ENCODE measurements around the gene KCNAB1.

Gene KCNAB1

DNA sequence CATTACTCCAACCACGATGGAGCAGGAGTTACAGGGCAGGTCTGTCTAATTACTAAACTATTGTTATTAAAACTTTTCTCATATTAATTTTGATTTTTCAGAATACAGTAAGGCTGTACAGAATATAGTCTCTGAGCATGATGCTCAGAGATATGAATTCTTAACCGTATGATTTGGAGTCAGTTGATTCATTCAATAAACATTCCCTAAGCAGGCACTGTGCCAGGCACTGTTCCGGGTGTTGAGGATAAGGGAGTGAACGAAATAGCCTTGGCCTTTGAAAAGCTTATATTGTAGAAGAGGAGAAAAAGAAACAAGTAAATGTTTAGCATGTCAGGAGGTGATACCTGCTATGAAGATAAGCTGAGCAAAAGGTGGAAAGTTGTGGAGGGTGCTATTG lies 187.3 kb downstream of the KCNAB1 start:
- no peak for DNase-seq (ENCODE audit: low read depth in 2 of 2, low spot score in 1 of 2)

GRCh38 chr3:156311431-156311830 lies 191.1 kb downstream of the KCNAB1 start:
- DNase-seq (ENCODE audit: low read depth in 2 of 2, low spot score in 1 of 2): no peak

DNA sequence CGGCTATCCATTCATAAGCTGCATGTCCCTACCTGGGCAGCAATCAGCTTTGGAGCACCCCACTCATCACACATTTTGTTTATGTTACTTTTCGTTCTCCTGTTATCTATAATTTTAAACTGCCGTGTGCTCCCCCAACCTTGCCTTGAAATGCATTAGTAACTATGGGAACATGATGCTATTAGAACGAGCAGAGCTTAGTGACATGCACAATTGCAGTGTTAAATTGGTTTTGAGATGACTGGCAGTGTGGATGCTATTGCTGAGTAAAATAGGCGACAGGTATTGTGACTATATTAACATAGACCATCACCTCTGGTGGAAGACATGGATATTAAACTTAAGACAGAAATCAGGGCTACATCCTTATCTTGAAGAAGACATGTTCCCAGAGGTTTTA lies 191.6 kb downstream of the KCNAB1 start:
- no peak for DNase-seq (ENCODE audit: low read depth in 2 of 2, low spot score in 1 of 2)

DNA sequence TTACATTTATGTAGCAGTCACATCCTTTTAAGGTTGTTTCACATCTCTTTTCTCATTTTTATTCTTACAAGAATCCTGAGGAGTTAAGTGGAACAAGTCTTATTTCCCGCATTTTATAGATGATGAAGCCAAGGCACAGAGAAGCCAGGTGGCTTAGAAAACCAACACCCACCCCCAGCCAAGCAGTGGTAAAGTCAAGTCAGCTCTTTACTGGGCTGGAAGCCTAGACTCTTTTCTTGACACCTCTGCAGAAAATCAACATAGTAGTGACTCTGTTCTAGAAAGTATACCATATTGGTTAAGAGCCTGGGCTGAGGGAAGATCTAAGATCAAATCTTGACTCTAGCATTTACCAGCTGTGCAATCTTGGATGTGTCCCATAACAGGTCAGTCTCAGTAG lies 195.7 kb downstream of the KCNAB1 start:
- DNase-seq (ENCODE audit: low read depth in 2 of 2, low spot score in 1 of 2): no peak

- no peak for DNase-seq (ENCODE audit: low read depth in 2 of 2, low spot score in 1 of 2)
These were observed 197.2 kb downstream of the KCNAB1 start for GRCh38 chr3:156317462-156318074.

DNA sequence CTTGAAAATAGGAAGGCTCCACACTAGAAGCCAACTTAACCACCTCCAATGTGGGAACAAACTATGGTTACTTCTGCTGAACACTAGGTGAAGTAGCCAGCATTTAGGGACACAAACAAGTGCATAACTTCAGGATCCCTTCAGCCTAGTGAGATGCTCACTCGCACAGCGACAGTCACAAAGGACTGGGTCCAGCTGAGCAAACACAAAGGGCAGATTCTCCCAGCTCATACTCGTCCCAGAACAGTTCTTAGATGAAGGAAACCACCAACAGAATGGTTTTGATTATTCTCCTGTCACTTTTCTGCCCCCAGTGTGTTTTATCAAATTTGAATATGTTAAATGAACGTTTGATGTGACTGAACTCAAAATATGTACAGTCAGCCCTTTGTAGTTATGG lies 201.6 kb downstream of the KCNAB1 start:
- no peak for DNase-seq (ENCODE audit: low read depth in 2 of 2, low spot score in 1 of 2)

- no peak for DNase-seq (ENCODE audit: low read depth in 2 of 2, low spot score in 1 of 2)
These were observed 203.1 kb downstream of the KCNAB1 start for GRCh38 chr3:156323466-156323865.

DNA sequence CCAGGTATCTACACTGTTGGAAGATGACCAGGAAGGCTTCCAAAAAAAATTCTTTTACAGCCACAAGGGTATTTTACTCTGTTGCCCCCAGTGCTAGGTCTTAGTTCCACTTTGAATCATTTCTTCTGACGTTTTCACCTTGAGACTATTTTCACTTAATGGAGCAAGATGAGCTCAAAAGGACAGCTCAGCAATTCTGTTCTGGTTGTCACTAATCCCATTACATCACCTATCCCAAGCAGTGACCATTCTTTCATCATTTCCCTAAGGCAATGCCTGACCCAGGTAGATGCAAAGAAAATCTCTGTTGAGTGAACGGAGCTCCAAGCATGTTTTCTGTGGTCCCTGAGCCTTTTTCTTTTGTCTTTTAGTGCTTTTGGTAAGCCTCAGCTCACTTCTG lies 210.0 kb downstream of the KCNAB1 start:
- DNase-seq (ENCODE audit: low read depth in 2 of 2, low spot score in 1 of 2): no peak

DNA sequence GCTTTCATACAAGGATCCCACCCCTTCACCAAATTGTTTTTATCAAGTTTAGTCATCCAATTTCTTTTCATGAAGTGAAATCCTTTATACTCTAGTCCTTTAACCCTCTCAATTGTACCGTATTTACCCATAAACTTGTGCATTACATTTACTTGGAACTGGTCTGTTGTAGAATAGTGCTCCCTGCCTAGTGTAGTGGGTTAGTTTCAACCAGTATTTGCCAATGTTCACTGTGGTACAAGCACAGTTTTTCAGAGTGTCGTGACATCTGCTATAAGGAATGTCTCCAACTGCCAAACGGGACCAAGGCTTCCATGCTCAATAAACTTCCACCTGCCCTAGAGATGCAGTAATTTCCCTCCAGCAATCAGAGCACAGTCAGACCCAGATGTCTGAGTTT lies 211.9 kb downstream of the KCNAB1 start:
- DNase-seq (ENCODE audit: low read depth in 2 of 2, low spot score in 1 of 2): no peak

GRCh38 chr3:156334841-156335545 lies 214.6 kb downstream of the KCNAB1 start:
- no peak for DNase-seq (ENCODE audit: low read depth in 2 of 2, low spot score in 1 of 2)

DNA sequence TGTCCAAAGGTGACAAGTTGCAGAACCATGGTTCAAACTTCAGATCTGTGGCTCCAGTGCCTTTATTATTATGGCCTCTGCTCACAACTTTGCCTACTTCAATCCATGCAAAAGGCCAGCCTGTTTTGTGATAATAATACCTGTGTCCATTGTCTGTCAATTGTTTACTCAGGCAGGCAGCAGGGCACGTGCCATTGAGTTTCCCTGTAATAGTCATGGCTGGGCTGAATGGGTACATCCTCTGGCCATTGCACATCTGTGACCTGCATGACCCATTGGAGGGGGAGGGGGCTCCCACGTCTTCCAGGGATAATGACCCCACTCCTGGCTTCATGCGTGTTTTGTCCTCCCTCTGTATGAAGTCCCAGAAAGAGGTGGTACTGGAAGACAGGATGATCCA lies 219.1 kb downstream of the KCNAB1 start:
- DNase-seq (ENCODE audit: low read depth in 2 of 2, low spot score in 1 of 2): no peak

- DNase-seq (ENCODE audit: low read depth in 2 of 2, low spot score in 1 of 2): no peak
These were observed 221.0 kb downstream of the KCNAB1 start for GRCh38 chr3:156341332-156341731.

- DNase-seq (ENCODE audit: low read depth in 2 of 2, low spot score in 1 of 2): no peak
These were observed 221.5 kb downstream of the KCNAB1 start for GRCh38 chr3:156341831-156342416.

GRCh38 chr3:156344215-156344614 lies 223.8 kb downstream of the KCNAB1 start:
- no peak for DNase-seq (ENCODE audit: low read depth in 2 of 2, low spot score in 1 of 2)

- no peak for DNase-seq (ENCODE audit: low read depth in 2 of 2, low spot score in 1 of 2)
These were observed 228.7 kb downstream of the KCNAB1 start for GRCh38 chr3:156349111-156349510.

DNA sequence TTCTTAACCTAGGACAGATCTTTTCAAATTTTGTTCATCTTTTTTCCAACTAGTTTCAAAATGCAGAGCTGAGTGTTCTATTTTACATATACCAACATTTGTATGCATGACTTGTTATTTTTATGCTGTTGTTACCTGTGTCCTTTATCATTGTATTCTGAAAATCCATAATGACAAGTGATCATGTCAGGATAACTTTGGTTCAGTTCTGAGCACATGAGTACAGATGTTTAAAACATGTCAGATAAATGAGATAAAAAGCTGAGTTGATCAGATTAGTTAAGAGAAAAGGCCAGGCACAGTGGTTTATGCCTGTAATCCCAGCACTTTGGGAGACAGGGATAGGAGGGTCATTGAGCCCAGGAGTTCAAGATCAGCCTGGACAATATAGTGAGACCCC lies 229.6 kb downstream of the KCNAB1 start:
- DNase-seq (ENCODE audit: low read depth in 2 of 2, low spot score in 1 of 2): no peak

DNA sequence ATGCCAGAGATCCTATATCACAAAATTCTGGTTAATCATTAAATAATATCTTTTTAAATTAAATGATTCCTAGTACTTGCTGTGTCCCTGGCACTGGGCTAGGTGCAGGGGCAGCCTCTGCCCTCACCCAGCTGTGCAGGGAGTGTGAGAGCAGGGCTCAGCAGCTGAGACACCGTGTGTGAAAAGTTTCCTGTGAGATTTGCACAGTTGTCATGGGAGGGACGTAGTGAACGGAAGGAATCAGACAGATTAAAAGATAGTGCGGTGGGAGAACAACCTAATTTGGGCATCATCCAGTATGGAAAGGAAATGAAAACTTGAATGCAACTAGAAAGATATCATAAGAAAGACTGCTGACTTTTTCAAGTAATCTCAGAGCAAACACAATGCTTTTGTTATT lies 230.4 kb downstream of the KCNAB1 start:
- no peak for DNase-seq (ENCODE audit: low read depth in 2 of 2, low spot score in 1 of 2)

DNA sequence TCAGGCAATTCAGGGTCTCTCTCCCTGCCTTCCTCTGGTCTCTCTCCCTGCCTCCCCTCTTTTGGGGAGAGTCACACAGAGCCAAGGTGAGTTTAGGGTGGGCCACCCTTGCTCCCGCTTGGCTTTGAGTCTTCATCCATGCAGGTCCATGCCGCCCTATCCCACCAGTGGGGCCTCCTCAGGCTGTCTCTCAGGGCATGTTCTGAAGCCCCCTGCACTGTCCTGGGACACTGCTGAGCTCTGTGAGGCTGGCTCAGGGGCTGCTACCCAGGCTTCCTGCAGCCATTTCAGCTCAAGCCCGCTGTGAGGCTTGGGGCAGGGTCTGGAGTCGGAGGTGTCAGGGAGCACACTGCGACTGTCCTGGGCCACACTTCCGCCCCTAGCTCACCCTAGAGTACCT lies 231.4 kb downstream of the KCNAB1 start:
- no peak for DNase-seq (ENCODE audit: low read depth in 2 of 2, low spot score in 1 of 2)

DNA sequence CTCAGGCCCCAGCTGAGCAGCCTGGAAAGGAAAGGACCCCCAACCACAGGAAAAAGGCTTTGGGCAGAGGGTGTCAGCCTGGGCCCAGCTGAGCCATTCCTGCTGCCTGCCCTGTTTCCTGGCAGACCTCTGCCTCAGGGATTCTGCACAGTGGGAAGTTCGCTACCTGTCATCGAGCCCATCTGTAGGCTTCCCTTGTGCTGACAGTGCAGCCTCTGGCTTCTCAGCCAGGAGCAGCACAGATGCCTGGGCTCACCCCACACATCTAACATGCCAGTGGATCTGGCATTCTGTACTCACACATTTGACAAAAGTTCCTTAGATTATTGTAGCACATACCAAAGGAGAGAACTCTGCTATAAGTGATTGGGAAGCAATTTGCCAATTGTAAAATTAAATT lies 232.3 kb downstream of the KCNAB1 start:
- no peak for DNase-seq (ENCODE audit: low read depth in 2 of 2, low spot score in 1 of 2)

DNA sequence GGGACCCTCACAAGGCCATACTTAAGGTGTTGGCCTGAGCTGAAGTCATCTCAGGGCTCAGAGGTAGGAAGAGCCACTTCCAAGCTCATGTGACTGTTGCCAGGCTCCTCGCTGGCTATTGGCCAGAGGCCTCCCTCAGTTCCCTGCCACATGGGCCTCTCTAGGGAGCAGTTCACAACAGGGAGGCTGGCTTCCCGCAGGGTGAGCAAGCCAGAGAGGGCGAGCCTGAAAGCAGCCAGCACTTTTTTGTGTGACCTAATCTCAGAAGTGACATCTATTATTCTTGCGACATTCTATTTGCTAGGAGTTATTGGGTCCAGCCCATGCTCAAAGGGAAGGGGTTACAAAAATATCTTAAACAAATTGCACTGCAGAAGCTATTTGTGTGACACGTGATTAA lies 233.2 kb downstream of the KCNAB1 start:
- DNase-seq (ENCODE audit: low read depth in 2 of 2, low spot score in 1 of 2): no peak

GRCh38 chr3:156356537-156357363 lies 236.4 kb downstream of the KCNAB1 start:
- DNase-seq (ENCODE audit: low read depth in 2 of 2, low spot score in 1 of 2): no peak

DNA sequence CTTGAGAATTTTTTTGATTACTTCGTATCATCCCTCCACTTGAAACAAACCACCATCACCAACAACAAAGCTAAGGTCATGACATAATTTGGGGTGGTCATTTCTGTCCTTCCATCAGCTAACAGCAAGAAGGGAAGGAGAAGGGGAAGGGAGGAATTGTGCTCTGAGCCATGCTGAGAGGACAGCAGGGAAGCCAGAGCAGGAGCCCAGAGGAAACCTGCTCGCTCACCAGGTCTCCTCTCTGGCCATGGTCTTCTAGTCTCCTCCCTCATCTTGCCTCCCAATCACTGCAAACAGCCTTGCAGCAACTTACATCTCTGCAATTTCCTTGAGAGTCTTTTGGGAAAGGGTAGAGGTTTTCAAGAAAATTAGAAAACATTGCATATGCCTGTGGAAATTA lies 237.9 kb downstream of the KCNAB1 start:
- DNase-seq (ENCODE audit: low read depth in 2 of 2, low spot score in 1 of 2): no peak
